Common myeloid progenitor, CD34-positive (primary cell): ENCODE measurements around the gene RGS5.

Experiments
- CTCF ChIA-PET: fragments of 350-600 bp; sonication (Branson Sonifier 250); formaldehyde crosslinking; loops from one replicate; lab custom pipeline; 2021; ENCODE audit warnings: antibody characterized with exemption; lab: Charles Lee
- POLR2A ChIA-PET: fragments of 350-600 bp; sonication (Branson Sonifier 250); formaldehyde crosslinking; loops from one replicate; lab custom pipeline; 2021; ENCODE audit warnings: antibody characterized with exemption; lab: Charles Lee
- DNase-seq, 3 donors: peaks; one replicate each; pipeline versions ENCODE4 v3.0.0 to v3.0.0-alpha.2; 2013
- H3K27ac ChIP-seq, 2 experiments: 1 replicate in 1 of 2; 2 replicates in 1 of 2; pipeline ENCODE4 v1.7.0; 2013; ENCODE audit warnings: inconsistent platforms in 2 of 2, low read length in 2 of 2, mild to moderate bottlenecking in 2 of 2, low read depth in 1 of 2, moderate library complexity in 1 of 2; ENCODE audit not compliant: severe bottlenecking in 2 of 2, insufficient read depth in 1 of 2, poor library complexity in 1 of 2
- H3K27me3 ChIP-seq, 5 experiments: replicated peaks in 2 of 5; 1 replicate in 3 of 5; 2 replicates in 2 of 5; pipeline versions ENCODE4 v1.6.1 to v1.7.0; 2013; ENCODE audit warnings: low read length in 4 of 5, mild to moderate bottlenecking in 2 of 5, moderate library complexity in 2 of 5, inconsistent platforms in 1 of 5; ENCODE audit not compliant: insufficient read depth in 5 of 5, control insufficient read depth in 4 of 5
- H3K36me3 ChIP-seq, 4 experiments: 1 replicate in 2 of 4; 2 replicates in 2 of 4; pipeline versions ENCODE4 v1.6.1 to v1.7.0; 2013; ENCODE audit warnings: low read length in 3 of 4, control low read depth in 1 of 4, mild to moderate bottlenecking in 1 of 4; ENCODE audit not compliant: control insufficient read depth in 4 of 4, insufficient read depth in 4 of 4
- H3K4me1 ChIP-seq, 4 experiments: 1 replicate in 3 of 4; 2 replicates in 1 of 4; pipeline versions ENCODE4 v1.6.1 to v1.7.1; 2013; ENCODE audit warnings: low read length in 3 of 4, mild to moderate bottlenecking in 3 of 4, control low read depth in 1 of 4, inconsistent platforms in 1 of 4, moderate library complexity in 1 of 4; ENCODE audit not compliant: control insufficient read depth in 4 of 4, insufficient read depth in 4 of 4; ENCODE audit errors: control extremely low read depth in 1 of 4
- H3K4me3 ChIP-seq, 7 experiments: 1 replicate in 4 of 7; 2 replicates in 3 of 7; pipeline versions ENCODE4 v1.5.1 to v1.7.0; 2013; ENCODE audit warnings: mild to moderate bottlenecking in 7 of 7, low read length in 6 of 7, moderate library complexity in 6 of 7, inconsistent platforms in 2 of 7, low read depth in 2 of 7, control low read depth in 1 of 7; ENCODE audit not compliant: insufficient read depth in 4 of 7, control insufficient read depth in 1 of 7; ENCODE audit errors: extremely low read depth in 1 of 7
- H3K9me3 ChIP-seq, 5 experiments: 1 replicate in 4 of 5; 2 replicates in 1 of 5; pipeline versions ENCODE4 v1.6.1 to v1.7.1; 2013; ENCODE audit warnings: low read length in 4 of 5, mild to moderate bottlenecking in 2 of 5, inconsistent platforms in 1 of 5, low read depth in 1 of 5, moderate library complexity in 1 of 5; ENCODE audit not compliant: control insufficient read depth in 4 of 5, insufficient read depth in 2 of 5; ENCODE audit errors: control extremely low read depth in 1 of 5
- WGBS: methylation state at CpG from one replicate; pipeline ENCODE4 v1.1.5; 2013; ENCODE audit not compliant: insufficient coverage; 5-methylcytosine and 5-hydroxymethylcytosine counted together

RGS5 gene

DNA sequence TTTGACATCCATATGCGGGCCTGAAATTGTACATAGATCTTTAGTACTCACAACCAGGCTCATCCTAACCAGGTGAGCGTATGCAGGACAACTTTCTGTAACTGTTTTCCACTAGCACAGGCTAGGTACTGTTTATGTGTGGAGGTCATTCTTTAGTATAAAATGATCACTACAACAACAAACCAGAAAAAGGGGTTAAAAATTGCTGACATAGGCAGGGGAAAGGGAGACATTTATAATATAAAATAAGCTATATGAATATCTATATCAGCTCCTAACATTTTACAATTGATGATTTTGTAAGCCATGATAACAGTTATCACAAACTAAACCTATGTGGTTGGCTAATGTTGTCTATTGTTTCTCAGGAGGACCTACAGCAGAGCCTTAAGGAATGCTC lies 37.6 kb downstream of the RGS5 start:
- DNase-seq: no peak
- POLR2A ChIA-PET: no interaction called here
- Histone ChIP-seq H3K4me1 (no peaks in the 10 kb centered on the region), H3K27me3 (no peaks in the 10 kb centered on the region), H3K4me3 (no peak overlapping the region), H3K36me3 (no peaks in the 10 kb centered on the region), H3K9me3 (peaks cover 0 to under 1% (median 0%) of the 10 kb centered on the region in 5 experiments), H3K27ac (no peak overlapping the region)
- no CpG with 5 or more reads among the region's 2 CpGs for WGBS
- CTCF ChIA-PET: interaction anchor here (0.9 kb wide), 1 partner anchor 9 kb away, joined by 4 read pairs; no protein-coding TSS in a partner anchor

DNA sequence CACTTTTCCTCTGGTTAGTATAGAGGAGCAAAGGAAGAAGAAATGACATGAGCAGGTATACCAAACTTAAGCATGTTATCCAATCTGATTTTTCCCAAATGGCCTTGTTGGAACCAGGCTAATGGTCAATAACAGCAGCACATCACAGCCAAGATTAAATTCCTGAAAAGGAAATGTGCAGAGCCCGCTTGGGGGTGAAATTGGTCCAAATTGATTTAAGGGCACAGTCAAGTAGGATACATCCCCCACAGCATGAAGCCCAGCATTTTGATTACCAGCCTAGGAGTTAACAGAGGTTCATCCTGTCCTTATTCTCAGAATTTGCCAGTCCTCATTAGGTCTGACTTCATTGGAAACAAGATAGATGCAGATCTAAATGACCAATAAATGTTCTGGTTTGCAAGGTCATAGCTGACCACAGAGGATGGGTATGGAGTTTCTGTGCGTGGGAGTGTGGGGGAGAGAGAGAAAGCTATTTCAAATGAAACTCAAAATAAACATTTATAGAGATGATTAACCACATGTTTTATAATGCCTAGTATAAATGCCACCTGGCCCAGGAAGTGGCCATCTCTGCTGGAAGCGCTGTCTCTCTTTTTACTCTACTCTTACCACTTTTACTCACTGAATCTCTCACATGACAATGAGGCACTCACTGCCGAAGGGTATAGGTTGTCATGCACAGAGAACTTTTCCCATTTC lies 38.7 kb downstream of the RGS5 start:
- 95% methylated on average over 2 of the region's 4 CpGs for WGBS
- DNase-seq: no peak
- H3K4me3 ChIP-seq: no peak overlapping the region
- ChIA-PET CTCF (no interaction called here), POLR2A (no interaction called here)
- peaks cover 0 to 1% (median 0%) of the 10 kb centered on the region in 5 experiments for H3K9me3 ChIP-seq
- H3K27ac ChIP-seq: no peak overlapping the region
- no peaks in the 10 kb centered on the region for H3K4me1 ChIP-seq
- H3K36me3 ChIP-seq: no peaks in the 10 kb centered on the region
- H3K27me3 ChIP-seq: no peaks in the 10 kb centered on the region

DNA sequence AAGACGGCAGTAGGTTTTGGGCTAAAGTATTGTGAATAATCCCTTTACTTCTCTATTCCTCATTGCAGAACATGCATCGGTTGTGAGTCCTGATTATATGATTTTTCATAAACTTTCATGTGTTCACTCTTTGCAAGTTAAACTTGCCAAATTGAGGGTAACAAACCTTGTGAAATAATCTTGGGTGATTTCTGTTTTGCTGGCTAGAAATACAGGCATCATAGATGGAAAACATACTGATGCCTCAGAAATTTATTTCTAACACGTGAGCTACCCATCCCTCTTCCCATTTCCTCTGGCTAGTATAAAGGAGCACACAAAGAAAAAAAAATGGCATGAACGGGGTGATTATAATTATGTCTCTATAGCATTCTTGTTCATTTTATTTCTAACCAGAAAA lies 39.6 kb downstream of the RGS5 start:
- H3K27me3 ChIP-seq: no peaks in the 10 kb centered on the region
- ChIA-PET CTCF (interaction anchor here (0.6 kb wide), 1 partner anchor 12 kb away, joined by 3 read pairs; no protein-coding TSS in a partner anchor), POLR2A (no interaction called here)
- no CpG with 5 or more reads among the region's 4 CpGs for WGBS
- peaks cover 0 to 1% (median 0%) of the 10 kb centered on the region in 5 experiments for H3K9me3 ChIP-seq
- DNase-seq: no peak
- no peak overlapping the region for H3K4me3 ChIP-seq
- H3K36me3 ChIP-seq: no peaks in the 10 kb centered on the region
- no peak overlapping the region for H3K27ac ChIP-seq
- no peaks in the 10 kb centered on the region for H3K4me1 ChIP-seq

DNA sequence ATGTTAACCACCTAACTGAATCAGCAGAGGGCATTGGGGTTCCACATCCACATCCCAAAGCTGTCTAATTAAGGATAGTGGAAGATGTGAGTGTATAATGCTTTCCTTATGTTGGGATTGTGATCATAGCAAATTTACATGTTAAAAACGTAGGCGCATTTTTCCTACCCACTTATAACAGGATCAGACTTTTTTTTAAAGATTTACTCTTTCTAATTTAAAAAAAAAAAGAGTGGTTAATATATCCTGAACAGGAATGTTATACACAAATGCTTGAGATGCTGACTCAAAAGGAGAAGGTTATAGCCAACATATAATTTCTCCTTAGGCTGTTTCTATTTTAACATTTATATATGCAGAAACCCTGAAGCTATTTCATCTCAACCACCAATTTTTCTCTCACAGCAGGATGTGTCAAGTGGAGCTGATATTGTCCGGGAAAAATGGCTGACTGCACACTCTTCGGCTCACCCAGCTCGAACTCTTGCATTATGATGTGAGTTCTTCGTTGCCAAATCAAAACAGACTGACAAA lies 40.3 kb downstream of the RGS5 start:
- CTCF ChIA-PET: interaction anchor here (0.6 kb wide), 1 partner anchor 13 kb away, joined by 3 read pairs; no protein-coding TSS in a partner anchor
- H3K27ac ChIP-seq: no peak overlapping the region

DNA sequence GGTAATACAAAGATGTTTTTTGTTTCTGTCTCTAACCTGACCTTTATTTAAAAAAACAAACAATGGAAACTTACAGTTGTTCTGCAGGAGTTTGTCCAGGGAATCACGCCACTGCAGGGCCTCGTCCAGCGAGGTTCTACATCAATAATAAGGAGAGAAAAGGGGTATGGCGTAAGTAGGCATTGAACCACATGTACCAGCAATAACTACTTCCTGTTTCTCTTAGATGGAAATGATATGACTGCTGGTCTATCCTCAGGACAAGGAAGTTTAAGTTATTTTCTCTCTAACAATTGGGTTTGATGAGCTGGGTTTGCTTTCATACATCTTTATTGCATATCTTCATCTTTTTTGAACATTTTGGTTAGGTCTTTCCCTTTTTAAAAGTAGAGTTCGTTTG lies 40.9 kb downstream of the RGS5 start:
- no CpG with 5 or more reads among the region's 5 CpGs for WGBS
- Histone ChIP-seq H3K27ac (no peak overlapping the region), H3K27me3 (no peaks in the 10 kb centered on the region), H3K9me3 (peaks cover 0 to 1% (median 0%) of the 10 kb centered on the region in 5 experiments), H3K36me3 (no peaks in the 10 kb centered on the region), H3K4me1 (no peaks in the 10 kb centered on the region), H3K4me3 (no peak overlapping the region)
- ChIA-PET POLR2A (no interaction called here), CTCF (no interaction called here)
- peak in 1 of 3 donors; percentile 16 for DNase-seq

More for the DNA sequence above, 40.3 kb downstream of the RGS5 start:
- DNase-seq: no peak
- POLR2A ChIA-PET: no interaction called here
- Histone ChIP-seq H3K27me3 (no peaks in the 10 kb centered on the region), H3K4me3 (no peak overlapping the region), H3K4me1 (no peaks in the 10 kb centered on the region), H3K36me3 (no peaks in the 10 kb centered on the region), H3K9me3 (peaks cover 0 to 1% (median 0%) of the 10 kb centered on the region in 5 experiments)
- 73% methylated on average over 2 of the region's 6 CpGs for WGBS

DNA sequence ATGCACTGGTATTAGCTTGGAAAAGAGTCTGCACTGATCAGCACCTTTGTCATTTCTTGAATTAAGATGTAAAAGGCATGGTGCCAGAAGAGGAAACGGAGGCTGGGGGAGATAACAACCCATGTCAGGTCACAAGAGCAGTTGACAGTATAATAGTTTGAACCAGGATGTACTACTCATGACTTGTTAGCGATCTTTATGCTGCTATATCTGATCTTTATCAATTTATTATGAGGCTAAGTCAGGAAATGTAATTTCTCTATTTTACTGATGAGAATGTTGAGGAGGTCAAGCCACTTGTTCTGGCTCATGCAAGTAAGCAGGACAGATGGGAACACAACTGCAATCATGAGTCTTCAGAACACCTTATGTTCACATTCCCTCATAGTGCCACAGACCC lies 41.4 kb downstream of the RGS5 start:
- Histone ChIP-seq H3K4me1 (no peaks in the 10 kb centered on the region), H3K27ac (no peak overlapping the region), H3K9me3 (peaks cover 0 to 1% (median 0%) of the 10 kb centered on the region in 5 experiments), H3K36me3 (no peaks in the 10 kb centered on the region), H3K27me3 (no peaks in the 10 kb centered on the region), H3K4me3 (no peak overlapping the region)
- CTCF ChIA-PET: no interaction called here
- no CpG with 5 or more reads among the region's 2 CpGs for WGBS
- DNase-seq: no peak
- POLR2A ChIA-PET: no interaction called here

DNA sequence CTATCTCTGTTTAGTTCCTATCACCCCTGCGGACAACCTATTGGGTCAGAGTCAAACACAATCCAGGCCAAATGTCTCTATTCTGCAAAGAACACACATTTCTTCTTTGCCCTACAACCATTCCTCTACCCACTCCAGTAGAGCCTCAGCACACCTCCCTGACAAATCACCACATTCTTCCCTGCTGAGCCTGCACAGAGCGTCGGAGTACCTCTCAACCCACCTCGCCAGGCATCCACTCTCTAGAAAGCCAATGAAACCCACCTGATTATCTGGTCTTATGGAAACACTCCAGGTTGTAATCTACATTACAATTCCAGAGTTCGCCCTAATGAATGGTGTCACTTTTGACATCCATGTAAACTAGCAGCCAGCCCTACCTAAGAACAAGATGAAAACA lies 47.1 kb downstream of the RGS5 start:
- H3K4me1 ChIP-seq: no peaks in the 10 kb centered on the region
- CTCF ChIA-PET: interaction anchor here (1.2 kb wide), 1 partner anchor 309 kb away, joined by 3 read pairs; no protein-coding TSS in a partner anchor
- POLR2A ChIA-PET: no interaction called here
- no peak for DNase-seq
- no peaks in the 10 kb centered on the region for H3K27me3 ChIP-seq
- H3K4me3 ChIP-seq: no peak overlapping the region
- H3K36me3 ChIP-seq: no peaks in the 10 kb centered on the region
- peaks cover 0 to 1% (median 0%) of the 10 kb centered on the region in 5 experiments for H3K9me3 ChIP-seq
- H3K27ac ChIP-seq: no peak overlapping the region
- WGBS: 93% methylated on average over 3 of the region's 5 CpGs
